Measurements from ENCODE around the gene SLC25A21. TPM values are rescaled to one million over a fixed set of nuclear protein-coding genes. Genes with fewer than 3 reads are reported as not detected.

SLC25A21 gene
- total and polyA plus RNA-seq, 2 of the 13 experiments (the other 11 are each of a cell fraction or from before 2014, with no cell fraction given) = 1.9 to 2.9 TPM

DNA sequence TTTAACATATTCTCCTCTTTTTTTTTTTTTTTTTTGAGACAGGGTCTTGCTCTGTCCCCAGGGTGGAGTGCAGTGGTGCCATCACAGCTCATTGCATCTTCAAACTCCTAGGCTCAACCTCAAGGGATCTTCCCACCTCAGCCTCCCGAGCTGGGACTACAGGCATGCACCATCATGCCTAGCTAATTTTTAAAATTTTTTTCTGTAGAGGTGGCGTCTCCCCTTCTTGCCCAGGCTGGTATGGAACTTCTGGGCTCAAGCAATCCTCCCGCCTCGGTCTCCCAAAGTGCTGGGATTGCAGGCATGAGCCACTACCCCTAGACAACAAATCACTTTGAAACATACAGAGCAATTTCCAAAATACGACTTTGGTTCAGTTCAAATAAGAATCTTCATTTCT lies 355.9 kb downstream of the SLC25A21 start:
- H3K9ac ChIP-seq (ENCODE audit: insufficient read depth, low read depth, low read length) = no peak overlapping the region
- FAIRE-seq (no peak), DNase-seq (ENCODE audit: low spot score) (no peak), ATAC-seq (no peak)
- no peak overlapping the region for H3K4me2 ChIP-seq (ENCODE audit: low read depth, low read length)
- ChIA-PET CTCF (ENCODE audit: low intra/inter-chr PET ratio, low total read pairs) (no interaction called here), POLR2A (no interaction called here)
- no peaks in the 10 kb centered on the region for H3K27me3 ChIP-seq (ENCODE audit: control insufficient read depth in 1 of 2, insufficient read depth in 2 of 2, low read length in 2 of 2)
- H3K9me3 ChIP-seq (ENCODE audit: low read length) = no peaks in the 10 kb centered on the region
- no peaks in the 10 kb centered on the region for H3K4me1 ChIP-seq (ENCODE audit: insufficient read depth, low read length)
- in situ Hi-C loops (cut with HindIII; ENCODE audit: extremely low pct_ligation_motif_present, low pct_unique_long_range_greater_than_20kb) = no loop called here
- H3K4me3 ChIP-seq (replicated peaks in 1 of 3; ENCODE audit: insufficient read depth in 1 of 3, low read depth in 2 of 3, low read length in 3 of 3) = no peak overlapping the region
- H4K20me1 ChIP-seq (ENCODE audit: insufficient read depth, low read length) = no peaks in the 10 kb centered on the region
- intact Hi-C loops (cut with micrococcal nuclease; ENCODE audit: unreplicated experiment) = no loop called here
- no peak overlapping the region for H2AFZ ChIP-seq (ENCODE audit: low read length)
- WGBS (ENCODE audit: low lambda C conversion rate) = 11% methylated on average over 5 of the region's 5 CpGs
- no peak for TF ChIP-seq ELF3 (CRISPR knock-in tag; IDR thresholded peaks at IDR 0.05)
- no peak for TF ChIP-seq SP140L (CRISPR knock-in tag; IDR thresholded peaks at IDR 0.05; ENCODE audit: borderline replicate concordance)
- no peak for TF ChIP-seq ZNF468 (CRISPR knock-in tag; IDR thresholded peaks at IDR 0.05)
- TF ChIP-seq, protein P1, sequence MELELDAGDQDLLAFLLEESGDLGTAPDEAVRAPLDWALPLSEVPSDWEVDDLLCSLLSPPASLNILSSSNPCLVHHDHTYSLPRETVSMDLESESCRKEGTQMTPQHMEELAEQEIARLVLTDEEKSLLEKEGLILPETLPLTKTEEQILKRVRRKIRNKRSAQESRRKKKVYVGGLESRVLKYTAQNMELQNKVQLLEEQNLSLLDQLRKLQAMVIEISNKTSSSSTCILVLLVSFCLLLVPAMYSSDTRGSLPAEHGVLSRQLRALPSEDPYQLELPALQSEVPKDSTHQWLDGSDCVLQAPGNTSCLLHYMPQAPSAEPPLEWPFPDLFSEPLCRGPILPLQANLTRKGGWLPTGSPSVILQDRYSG (CRISPR knock-in tag; IDR thresholded peaks at IDR 0.05) = no peak
- TF ChIP-seq, protein P2, sequence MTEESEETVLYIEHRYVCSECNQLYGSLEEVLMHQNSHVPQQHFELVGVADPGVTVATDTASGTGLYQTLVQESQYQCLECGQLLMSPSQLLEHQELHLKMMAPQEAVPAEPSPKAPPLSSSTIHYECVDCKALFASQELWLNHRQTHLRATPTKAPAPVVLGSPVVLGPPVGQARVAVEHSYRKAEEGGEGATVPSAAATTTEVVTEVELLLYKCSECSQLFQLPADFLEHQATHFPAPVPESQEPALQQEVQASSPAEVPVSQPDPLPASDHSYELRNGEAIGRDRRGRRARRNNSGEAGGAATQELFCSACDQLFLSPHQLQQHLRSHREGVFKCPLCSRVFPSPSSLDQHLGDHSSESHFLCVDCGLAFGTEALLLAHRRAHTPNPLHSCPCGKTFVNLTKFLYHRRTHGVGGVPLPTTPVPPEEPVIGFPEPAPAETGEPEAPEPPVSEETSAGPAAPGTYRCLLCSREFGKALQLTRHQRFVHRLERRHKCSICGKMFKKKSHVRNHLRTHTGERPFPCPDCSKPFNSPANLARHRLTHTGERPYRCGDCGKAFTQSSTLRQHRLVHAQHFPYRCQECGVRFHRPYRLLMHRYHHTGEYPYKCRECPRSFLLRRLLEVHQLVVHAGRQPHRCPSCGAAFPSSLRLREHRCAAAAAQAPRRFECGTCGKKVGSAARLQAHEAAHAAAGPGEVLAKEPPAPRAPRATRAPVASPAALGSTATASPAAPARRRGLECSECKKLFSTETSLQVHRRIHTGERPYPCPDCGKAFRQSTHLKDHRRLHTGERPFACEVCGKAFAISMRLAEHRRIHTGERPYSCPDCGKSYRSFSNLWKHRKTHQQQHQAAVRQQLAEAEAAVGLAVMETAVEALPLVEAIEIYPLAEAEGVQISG (CRISPR knock-in tag; IDR thresholded peaks at IDR 0.05) = no peak
- TF ChIP-seq ZNF563 (CRISPR knock-in tag; IDR thresholded peaks at IDR 0.05) = no peak
- no peak for TF ChIP-seq U2AF2 (IDR thresholded peaks at IDR 0.05; ENCODE audit: low read depth, low read length)
- TF ChIP-seq ZNF720 (CRISPR knock-in tag; IDR thresholded peaks at IDR 0.05) = no peak
- TF ChIP-seq HMGXB3 (CRISPR knock-in tag; IDR thresholded peaks at IDR 0.05; ENCODE audit: borderline replicate concordance) = no peak
- TF ChIP-seq CBX2 (IDR thresholded peaks at IDR 0.05; ENCODE audit: low read depth, low read length) = no peak
- no peak for TF ChIP-seq CBX2 (CRISPR knock-in tag; IDR thresholded peaks at IDR 0.05; ENCODE audit: low read depth)
- no peak for TF ChIP-seq ZFP90 (CRISPR knock-in tag; IDR thresholded peaks at IDR 0.05; ENCODE audit: borderline replicate concordance)
- TF ChIP-seq JARID2 (CRISPR knock-in tag; IDR thresholded peaks at IDR 0.05; ENCODE audit: insufficient replicate concordance) = no peak
- no peak for TF ChIP-seq TCF12 (IDR thresholded peaks at IDR 0.05)
- no peak for TF ChIP-seq TCF12 (CRISPR knock-in tag; IDR thresholded peaks at IDR 0.05)
- no peak for TF ChIP-seq HMG20B (CRISPR knock-in tag; conservative IDR thresholded peaks at IDR 0.05)
- no peaks in the 10 kb centered on the region for H3K36me3 ChIP-seq (replicated peaks in 1 of 2; ENCODE audit: control insufficient read depth in 1 of 2, insufficient read depth in 2 of 2, low read length in 2 of 2)
- no peak overlapping the region for H3K27ac ChIP-seq (ENCODE audit: extremely low read length, insufficient read depth, low read length)
- no TSS peak for BruUV-seq (replicated peaks)
- no peaks in the 10 kb centered on the region for H3K79me2 ChIP-seq (ENCODE audit: insufficient read depth, low read length)
